HG02938 (cell line): ENCODE data around the gene ZC3H12C.

Source experiments
- ATAC-seq: cut with Tn5 transposase; IDR thresholded peaks from one replicate; pipeline ENCODE4 v1.9.1; 2021; ENCODE audit warnings: mild to moderate bottlenecking, moderate library complexity; ENCODE audit not compliant: unreplicated experiment

Gene ZC3H12C

GRCh38 chr11:110076371-110076965 lies 16.7 kb upstream of the ZC3H12C start:
- ATAC-seq = no peak

- ATAC-seq = peak; percentile 20
These were observed 15.8 kb upstream of the ZC3H12C start for GRCh38 chr11:110077346-110077745.

GRCh38 chr11:110077831-110078325 lies 15.3 kb upstream of the ZC3H12C start:
- peak; percentile 95 for ATAC-seq

DNA sequence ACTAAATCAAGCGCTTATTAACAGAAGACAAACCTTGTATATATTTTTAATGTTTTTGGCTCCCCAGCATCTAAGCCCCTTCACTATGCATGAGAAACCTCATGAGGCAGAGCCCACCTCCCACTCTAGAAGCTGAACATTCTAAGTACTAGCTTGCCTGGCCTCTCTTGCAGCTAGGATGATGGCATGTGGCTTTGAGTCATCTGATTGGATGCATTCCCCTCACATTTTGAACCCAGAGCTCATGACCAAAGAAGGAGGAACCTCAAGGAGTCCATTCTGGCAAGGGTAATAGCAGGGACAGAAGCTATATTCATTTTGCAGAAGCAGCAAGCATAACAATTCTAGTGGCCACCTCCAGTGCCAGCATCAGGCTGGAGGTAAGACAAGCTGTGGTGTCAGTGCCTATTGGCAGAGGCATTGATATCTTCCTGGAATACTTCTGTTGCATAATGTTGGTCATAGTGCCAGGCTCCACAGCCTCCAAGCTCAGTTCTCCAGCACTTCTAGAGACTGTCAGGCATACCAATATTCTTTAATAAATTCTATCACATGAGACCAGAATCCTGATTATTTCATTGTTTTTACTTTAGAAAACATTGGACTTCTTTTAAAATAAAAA lies 14.2 kb upstream of the ZC3H12C start:
- no peak for ATAC-seq

GRCh38 chr11:110079726-110080125 lies 13.5 kb upstream of the ZC3H12C start:
- no peak for ATAC-seq

DNA sequence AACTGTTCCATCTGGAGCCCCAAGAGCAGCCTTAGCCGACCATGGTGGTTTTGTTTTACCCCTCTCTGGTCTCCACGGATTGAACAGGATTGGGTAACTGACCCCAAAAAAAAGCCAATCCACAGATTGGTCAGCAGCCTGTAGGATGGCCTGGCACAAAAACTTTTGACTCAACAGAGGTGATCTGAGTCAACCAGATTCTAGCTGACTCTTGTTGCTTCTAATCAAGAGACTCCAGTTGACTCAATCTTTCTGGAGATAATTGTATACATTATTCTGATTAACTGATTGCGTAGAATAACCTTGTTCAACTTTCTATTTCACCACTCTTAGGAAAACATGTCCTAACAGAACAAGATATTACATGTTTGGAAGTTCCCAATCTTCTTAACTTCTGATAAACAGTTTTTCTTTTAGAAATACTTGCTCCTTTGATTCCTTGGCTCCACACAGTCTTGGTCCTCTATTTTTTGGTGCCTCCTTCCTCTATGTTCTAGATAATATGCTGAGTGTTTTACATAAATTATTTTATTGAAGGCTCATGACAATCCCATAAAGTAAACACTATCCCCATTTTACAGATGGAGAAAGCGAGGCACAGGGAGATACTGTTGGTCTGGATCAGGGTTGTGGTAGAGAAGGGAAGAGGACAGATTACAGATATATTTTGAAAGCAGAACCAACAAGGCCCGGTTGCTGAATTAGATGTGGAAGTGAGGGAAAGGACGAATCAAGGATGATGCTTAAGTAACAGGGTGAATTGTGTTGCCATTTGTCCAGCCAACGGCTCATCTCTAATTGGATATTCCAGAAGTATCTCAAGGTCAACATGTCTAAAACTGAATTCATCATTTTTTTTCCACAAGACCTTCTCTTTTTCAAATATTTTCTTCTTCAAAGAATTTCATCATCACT lies 11.5 kb upstream of the ZC3H12C start:
- no peak for ATAC-seq

DNA sequence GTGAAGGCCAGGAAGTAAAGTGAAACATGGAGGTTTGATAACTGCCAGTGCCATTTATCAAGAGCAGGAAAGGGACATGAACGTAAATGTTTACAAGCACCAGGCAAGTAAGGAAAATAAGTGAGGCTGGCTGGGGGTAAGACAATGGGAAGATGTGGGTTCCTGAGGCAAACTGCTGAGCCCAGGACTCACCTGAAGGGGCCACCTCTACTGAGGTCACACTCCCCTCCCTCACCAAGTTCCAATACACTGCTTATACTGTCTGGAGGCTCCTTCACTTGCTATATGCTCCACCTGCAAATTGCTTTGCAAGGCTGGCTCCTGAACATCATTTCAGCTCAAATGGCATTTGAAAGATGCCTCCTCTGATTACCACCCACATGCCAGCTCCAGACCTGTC lies 10.3 kb upstream of the ZC3H12C start:
- ATAC-seq = no peak

- no peak for ATAC-seq
These were observed 7.8 kb upstream of the ZC3H12C start for GRCh38 chr11:110085255-110085838.

DNA sequence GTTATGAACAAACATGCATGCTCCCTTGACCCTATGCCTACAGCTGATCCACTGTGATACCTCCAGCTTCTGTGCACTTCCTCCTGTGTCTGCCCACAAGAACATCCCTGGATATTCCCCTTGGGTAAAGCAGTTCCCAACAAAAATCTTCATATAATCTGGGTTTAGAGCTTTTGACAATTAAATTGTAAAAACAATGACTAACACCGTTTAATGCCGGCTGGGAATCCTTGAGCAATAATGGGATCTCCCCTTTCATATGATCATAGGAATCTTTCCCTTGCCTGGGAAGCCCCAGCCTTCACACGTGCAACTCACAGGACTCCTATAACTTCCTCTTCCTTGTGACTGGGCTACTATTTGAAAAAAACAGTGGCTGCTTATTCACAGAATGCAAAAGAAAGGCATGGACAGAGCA lies 6.3 kb upstream of the ZC3H12C start:
- ATAC-seq = no peak

DNA sequence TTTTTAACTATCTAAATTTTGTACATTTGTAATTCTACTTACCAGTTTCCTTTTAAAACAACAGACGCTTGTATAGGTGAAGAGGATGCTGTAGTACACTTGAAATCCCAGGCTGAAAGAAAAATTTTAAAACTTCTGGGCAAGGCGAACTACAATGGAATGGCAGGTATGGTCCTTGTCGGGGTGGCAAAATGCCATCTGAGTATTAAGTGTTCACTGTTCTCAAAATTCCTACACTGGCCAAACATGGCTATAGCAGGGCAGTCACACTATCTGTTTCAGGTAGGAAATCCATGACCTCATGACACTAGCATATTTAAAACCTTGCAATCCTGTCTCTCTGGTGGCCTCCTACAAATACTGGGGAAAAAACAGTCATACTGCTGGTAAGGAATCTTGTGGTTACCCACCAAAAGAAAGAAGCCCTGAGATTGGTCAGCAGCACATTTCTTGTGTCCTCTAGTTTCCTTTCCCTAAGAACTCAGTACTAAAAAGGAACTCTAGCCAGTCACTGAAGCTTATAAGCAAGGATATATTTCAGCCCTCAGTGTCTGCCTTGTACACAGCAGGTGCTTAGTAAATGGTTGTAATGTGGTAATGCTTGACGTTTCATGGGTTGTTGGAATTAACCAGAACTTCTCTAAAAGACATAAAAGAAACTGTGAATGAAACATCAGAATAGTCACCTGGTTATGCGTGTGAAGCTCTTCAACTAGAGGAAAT lies 5.2 kb upstream of the ZC3H12C start:
- ATAC-seq = no peak

GRCh38 chr11:110088535-110089344 lies 4.5 kb upstream of the ZC3H12C start:
- no peak for ATAC-seq

GRCh38 chr11:110089617-110090282 lies 3.4 kb upstream of the ZC3H12C start:
- ATAC-seq = peak; percentile 28

DNA sequence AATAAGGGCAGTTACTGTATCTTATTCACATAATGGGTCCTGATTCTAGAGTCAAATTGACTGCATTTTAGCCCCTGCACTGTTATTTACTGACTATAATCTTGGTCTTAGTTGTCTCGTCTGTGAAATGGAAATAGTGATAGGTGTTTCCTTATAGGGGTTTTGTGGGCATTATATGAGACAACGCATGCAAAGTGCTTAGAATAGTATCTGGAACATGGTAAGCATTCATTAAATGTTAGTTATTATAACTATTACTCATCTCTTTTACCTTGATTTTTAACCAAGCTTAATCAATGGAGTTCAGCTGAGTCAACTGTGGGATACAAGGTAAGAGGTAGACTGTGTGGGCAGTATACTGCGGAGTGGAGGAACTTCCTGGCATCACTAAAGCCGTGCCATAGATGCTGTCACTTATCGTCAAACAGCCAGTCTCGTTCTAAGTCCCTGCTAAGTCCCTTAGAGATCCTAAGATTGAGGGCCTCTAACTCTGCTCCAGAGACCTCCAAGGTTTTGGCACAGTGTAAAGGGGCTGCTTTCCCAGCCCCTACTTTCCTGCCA lies 2.6 kb upstream of the ZC3H12C start:
- ATAC-seq = no peak

DNA sequence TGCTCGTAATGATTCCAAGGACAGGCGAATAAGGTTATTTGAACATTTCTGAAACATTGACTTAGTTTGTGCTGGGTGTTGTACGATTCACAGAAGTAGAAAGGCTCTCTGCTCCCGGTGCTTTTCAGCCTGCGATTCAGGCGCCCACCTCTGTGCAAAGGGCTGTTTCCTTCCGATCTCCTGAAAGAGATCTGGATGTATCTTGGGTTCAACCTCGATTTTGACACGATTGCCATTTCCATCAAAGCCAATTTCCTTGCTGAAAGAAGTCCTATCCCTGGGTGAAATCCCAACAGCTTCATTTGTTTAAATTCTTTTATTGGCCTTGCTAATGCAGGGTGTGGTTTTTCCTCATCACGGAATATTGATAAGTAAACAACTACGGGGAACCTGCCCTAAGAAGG lies 1.1 kb upstream of the ZC3H12C start:
- ATAC-seq = no peak

DNA sequence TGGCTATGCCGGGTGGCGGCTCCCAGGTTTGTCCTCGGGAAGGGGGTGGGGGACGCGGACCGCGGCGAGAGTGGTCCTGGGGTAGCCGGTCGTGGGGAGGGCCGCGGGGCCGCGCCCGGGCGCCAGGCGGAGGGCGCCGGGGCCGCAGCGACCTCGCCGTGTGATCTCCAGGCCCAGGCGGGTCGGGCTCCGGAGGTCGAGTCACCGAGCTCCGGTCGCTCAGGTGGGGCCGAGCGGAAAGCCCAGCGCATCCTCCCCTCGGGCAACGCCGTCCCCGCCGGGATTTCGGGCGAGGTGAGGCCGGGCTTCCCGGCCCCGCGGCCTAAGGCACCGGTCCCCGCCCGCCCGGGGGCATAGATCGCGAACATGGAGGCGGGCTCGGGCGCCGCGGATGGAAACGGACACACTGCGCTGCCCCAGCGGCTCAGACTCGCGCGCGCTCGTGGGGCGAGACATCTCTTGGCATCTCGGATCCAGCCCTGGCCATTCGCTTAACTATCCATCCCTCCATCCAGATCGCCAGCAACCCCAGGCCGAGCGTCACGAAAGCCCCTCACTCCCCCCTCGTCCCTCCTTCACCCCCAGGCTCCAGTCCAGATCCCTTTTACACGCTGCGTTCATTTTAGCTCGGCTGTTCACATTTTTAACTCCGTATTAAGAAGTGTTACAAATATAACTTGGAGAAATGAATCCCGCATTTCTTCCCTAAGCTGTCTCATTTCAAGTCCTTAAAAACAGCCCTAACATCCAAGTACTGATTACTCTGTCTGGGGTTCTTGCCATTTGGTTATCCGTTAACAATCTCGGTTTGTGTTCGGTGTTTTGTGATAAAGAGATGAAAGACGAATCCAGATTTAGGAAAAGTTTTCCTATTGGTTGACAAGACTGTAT lies 460 bp downstream of the ZC3H12C start:
- peak; percentile 17 for ATAC-seq

GRCh38 chr11:110094298-110095285 lies 1.4 kb downstream of the ZC3H12C start:
- no peak for ATAC-seq

GRCh38 chr11:110095554-110095953 lies 2.4 kb downstream of the ZC3H12C start:
- no peak for ATAC-seq
